ENCODE results near the gene INHBB. TPM values are rescaled to one million over a fixed set of nuclear protein-coding genes. Genes with fewer than 3 reads are reported as not detected.
A peak's percentile ranks its signal among the peaks of the same experiment; 100 is the strongest.

The INHBB gene
- total RNA-seq, 4 donors from 2014 or later = 3.1 to 23.8 (median 13.7) TPM

DNA sequence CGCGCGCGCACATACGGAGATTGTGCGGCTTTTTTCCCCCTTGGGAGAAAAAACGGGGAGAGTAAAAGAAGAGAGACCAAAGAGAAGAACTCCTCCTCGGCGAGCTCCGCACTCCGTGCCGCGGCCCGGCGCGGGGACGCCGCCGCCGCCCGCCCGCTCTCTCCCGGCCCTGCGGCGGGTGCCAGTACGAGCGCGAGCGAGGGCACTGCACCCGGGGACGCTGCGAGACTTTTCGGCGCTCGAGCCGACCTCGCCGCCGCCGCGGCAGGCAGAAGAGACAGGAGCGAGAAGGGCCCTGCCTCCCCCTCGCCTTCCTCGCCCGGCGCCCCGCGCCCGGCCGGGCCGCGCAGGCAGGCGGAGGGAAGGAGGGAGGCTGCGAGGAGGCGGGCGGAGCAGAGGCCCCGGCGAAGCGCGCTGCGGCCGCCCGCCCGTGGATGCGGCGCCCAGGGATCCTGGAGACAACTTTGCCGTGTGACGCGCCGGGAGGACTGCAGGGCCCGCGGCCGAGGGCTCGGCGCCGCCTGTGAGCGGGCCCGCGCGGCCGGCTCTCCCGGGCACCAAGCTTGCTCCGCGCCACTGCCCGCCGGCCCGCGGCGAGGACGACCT lies 857 bp upstream of the INHBB start:
- TF ChIP-seq CTCF (IDR thresholded peaks at IDR 0.05 in 4 of 5, conservative IDR thresholded peaks at IDR 0.05 in 1 of 5) (no peak), POLR2A (IDR thresholded peaks at IDR 0.05) (no peak)
- peak; percentile 32 to 38 for ATAC-seq
- intact Hi-C loops (cut with DNase I; ENCODE audit: low total_unique reads) (loop anchor here (1.0 to 5.0 kb wide), 4 partner anchors 74 to 1007 kb away; no protein-coding TSS in a partner anchor), in situ Hi-C loops (cut with MboI; ENCODE audit: low sequenced_read_pairs in 4 of 4) (loop anchor here (5.0 to 25.0 kb wide), 6 partner anchors 92 to 742 kb away; no protein-coding TSS in a partner anchor)
- peak overlapping the region; percentile 52 to 79 (median 60) for H3K27ac ChIP-seq
- H3K36me3 ChIP-seq = peaks cover 0 to 5% of the 10 kb centered on the region in 2 donors
- peaks cover 17 to 25% of the 10 kb centered on the region in 2 donors for H3K4me1 ChIP-seq
- no peak for DNase-seq
- peaks cover 23 to 39% (median 38%) of the 10 kb centered on the region in 3 donors for H3K27me3 ChIP-seq
- H3K4me3 ChIP-seq = peak overlapping the region; percentile 58 to 75 (median 60)
- no peaks in the 10 kb centered on the region for H3K9me3 ChIP-seq

DNA sequence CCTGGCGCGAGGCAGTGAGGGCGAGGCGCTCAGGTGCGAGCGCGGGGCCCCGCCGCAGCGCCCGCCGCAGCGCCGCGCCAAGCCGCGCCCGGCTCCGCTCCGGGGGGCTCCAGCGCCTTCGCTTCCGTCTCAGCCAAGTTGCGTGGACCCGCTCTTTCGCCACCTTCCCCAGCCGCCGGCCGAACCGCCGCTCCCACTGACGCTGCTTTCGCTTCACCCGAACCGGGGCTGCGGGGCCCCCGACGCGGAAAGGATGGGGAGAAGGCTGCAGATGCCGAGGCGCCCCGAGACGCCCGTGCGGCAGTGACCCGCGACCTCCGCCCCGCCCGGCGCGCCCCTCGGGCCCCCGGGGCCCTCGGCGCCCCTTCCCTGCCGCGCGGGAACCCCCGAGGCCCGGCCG lies 328 bp upstream of the INHBB start:
- intact Hi-C loops (cut with DNase I; ENCODE audit: low total_unique reads) = loop anchor here (1.0 to 5.0 kb wide), 3 partner anchors 73 to 1007 kb away; no protein-coding TSS in a partner anchor
- ATAC-seq (no peak), DNase-seq (no peak)
- Histone ChIP-seq H3K27me3 (peaks cover 23 to 39% (median 38%) of the 10 kb centered on the region in 3 donors), H3K36me3 (peaks cover 0 to 5% of the 10 kb centered on the region in 2 donors), H3K9me3 (no peaks in the 10 kb centered on the region), H3K4me1 (peaks cover 17 to 25% of the 10 kb centered on the region in 2 donors), H3K27ac (peak overlapping the region in 1 of 4 donors; percentile 63), H3K4me3 (peak overlapping the region; percentile 58 to 75 (median 60))
- in situ Hi-C loops (cut with MboI; ENCODE audit: low sequenced_read_pairs in 4 of 4) = loop anchor here (10.0 to 25.0 kb wide), 4 partner anchors 92 to 742 kb away; no protein-coding TSS in a partner anchor
- TF ChIP-seq POLR2A (IDR thresholded peaks at IDR 0.05) (no peak), CTCF (IDR thresholded peaks at IDR 0.05 in 4 of 5, conservative IDR thresholded peaks at IDR 0.05 in 1 of 5) (no peak)

DNA sequence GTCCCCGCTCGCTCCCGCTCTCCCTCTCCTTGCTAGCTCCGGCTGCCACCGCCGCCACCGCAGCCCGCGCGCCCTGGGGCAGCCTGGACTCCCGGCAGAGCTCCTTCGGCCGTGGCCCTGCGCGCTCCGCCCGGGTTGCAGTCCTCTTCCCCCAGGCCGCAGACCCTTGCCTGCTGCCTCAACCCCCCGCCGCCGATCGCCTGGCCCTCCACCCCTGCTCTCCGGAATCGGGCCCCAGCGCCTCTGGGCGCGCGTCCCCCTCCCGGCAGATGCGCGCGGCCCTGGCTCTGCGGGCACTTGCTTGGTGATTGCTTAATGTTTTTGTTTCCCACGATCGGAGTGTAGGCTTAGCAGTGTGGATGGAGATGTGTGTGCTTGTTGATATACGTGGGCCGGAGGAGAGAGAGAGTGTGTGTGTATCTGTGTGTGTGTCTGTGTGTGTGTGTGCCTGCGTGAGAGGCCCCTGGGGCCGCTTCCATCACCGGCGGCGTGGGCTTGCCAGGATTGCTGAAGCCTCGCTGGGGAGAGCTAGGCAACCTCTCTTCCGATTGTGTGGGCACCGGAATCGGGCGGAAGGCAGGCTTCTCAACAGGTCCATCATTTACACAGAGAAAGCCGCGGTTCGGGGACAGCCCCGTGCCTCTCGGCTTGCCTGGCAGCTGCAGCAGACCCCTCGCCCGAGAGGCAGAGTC lies 877 bp downstream of the INHBB start:
- DNase-seq = no peak

More for the DNA sequence above, 877 bp downstream of the INHBB start:
- H3K27ac ChIP-seq = peak overlapping the region in 2 of 4 donors; percentile 23 to 29
- H3K4me3 ChIP-seq = peak overlapping the region; percentile 49 to 77 (median 58)
- peaks cover 23 to 39% (median 38%) of the 10 kb centered on the region in 3 donors for H3K27me3 ChIP-seq
- H3K36me3 ChIP-seq = peaks cover 0 to 5% of the 10 kb centered on the region in 2 donors
- H3K4me1 ChIP-seq = peaks cover 17 to 25% of the 10 kb centered on the region in 2 donors
- no peaks in the 10 kb centered on the region for H3K9me3 ChIP-seq
- ATAC-seq = no peak
- in situ Hi-C loops (cut with MboI; ENCODE audit: low sequenced_read_pairs in 4 of 4) = loop anchor here (10.0 to 25.0 kb wide), 4 partner anchors 90 to 740 kb away; no protein-coding TSS in a partner anchor
- intact Hi-C loops (cut with DNase I; ENCODE audit: low total_unique reads) = loop anchor here (5.0 kb wide), 1 partner anchor 1005 kb away; no protein-coding TSS in a partner anchor
- no peak for TF ChIP-seq POLR2A (IDR thresholded peaks at IDR 0.05)
- TF ChIP-seq CTCF (IDR thresholded peaks at IDR 0.05 in 4 of 5, conservative IDR thresholded peaks at IDR 0.05 in 1 of 5) = no peak

Measured in gastrocnemius medialis (tissue), 4 donors.